Adipocyte (in vitro differentiated cells): ENCODE data around the gene TBC1D4.

Experiments used
- DNase-seq: peaks from one replicate; pipeline ENCODE4 v3.0.0-alpha.2; 2015; ENCODE audit warnings: low read depth
- H3K27me3 ChIP-seq: replicated peaks from 2 replicates; pipeline ENCODE4 v1.7.0; 2013; ENCODE audit warnings: mild to moderate bottlenecking, low read length, moderate library complexity; ENCODE audit not compliant: control insufficient read depth, insufficient read depth
- H3K36me3 ChIP-seq: 2 replicates; pipeline ENCODE4 v1.7.0; 2013; ENCODE audit warnings: low read length, mild to moderate bottlenecking, moderate library complexity; ENCODE audit not compliant: control insufficient read depth, insufficient read depth, severe bottlenecking
- H3K4me1 ChIP-seq: 2 replicates; pipeline ENCODE4 v1.7.0; 2013; ENCODE audit warnings: mild to moderate bottlenecking, low read length, moderate library complexity; ENCODE audit not compliant: control insufficient read depth, insufficient read depth
- H3K4me3 ChIP-seq: 2 replicates; pipeline ENCODE4 v1.7.0; 2013; ENCODE audit warnings: mild to moderate bottlenecking, low read length, moderate library complexity
- H3K9ac ChIP-seq: 2 replicates; pipeline ENCODE4 v1.7.0; 2013; ENCODE audit warnings: mild to moderate bottlenecking, low read length, moderate library complexity
- H3K9me3 ChIP-seq: 2 replicates; pipeline ENCODE4 v1.7.0; 2013; ENCODE audit warnings: mild to moderate bottlenecking, low read length, moderate library complexity; ENCODE audit not compliant: control insufficient read depth

TBC1D4 gene

GRCh38 chr13:75326173-75327134 lies 155.5 kb downstream of the TBC1D4 start:
- H3K27me3 ChIP-seq, result no peaks in the 10 kb centered on the region
- no peaks in the 10 kb centered on the region for H3K9me3 ChIP-seq
- peak overlapping the region; percentile 57 for H3K4me3 ChIP-seq
- H3K4me1 ChIP-seq, result peaks cover 26% of the 10 kb centered on the region
- H3K9ac ChIP-seq, result no peak overlapping the region
- peaks cover 11% of the 10 kb centered on the region for H3K36me3 ChIP-seq
- no peak for DNase-seq

GRCh38 chr13:75325711-75326110 lies 156.3 kb downstream of the TBC1D4 start:
- Histone ChIP-seq H3K4me1 (peaks cover 22% of the 10 kb centered on the region), H3K9ac (no peak overlapping the region), H3K27me3 (no peaks in the 10 kb centered on the region), H3K9me3 (no peaks in the 10 kb centered on the region), H3K4me3 (no peak overlapping the region), H3K36me3 (peaks cover 14% of the 10 kb centered on the region)
- no peak for DNase-seq

- H3K27me3 ChIP-seq, result no peaks in the 10 kb centered on the region
Measured at GRCh38 chr13:75324413-75324940, 157.5 kb downstream of the TBC1D4 start.

GRCh38 chr13:75321084-75321483 lies 160.9 kb downstream of the TBC1D4 start:
- Histone ChIP-seq H3K36me3 (peaks cover 20% of the 10 kb centered on the region), H3K9me3 (no peaks in the 10 kb centered on the region), H3K9ac (no peak overlapping the region), H3K4me3 (no peak overlapping the region), H3K27me3 (no peaks in the 10 kb centered on the region), H3K4me1 (peaks cover 8% of the 10 kb centered on the region)
- no peak for DNase-seq

More at GRCh38 chr13:75324413-75324940, 157.5 kb downstream of the TBC1D4 start:
- Histone ChIP-seq H3K36me3 (peaks cover 17% of the 10 kb centered on the region), H3K4me3 (no peak overlapping the region), H3K9ac (no peak overlapping the region), H3K9me3 (no peaks in the 10 kb centered on the region), H3K4me1 (peaks cover 14% of the 10 kb centered on the region)
- no peak for DNase-seq

GRCh38 chr13:75319254-75319653 lies 162.7 kb downstream of the TBC1D4 start:
- Histone ChIP-seq H3K36me3 (peaks cover 11% of the 10 kb centered on the region), H3K4me1 (peaks cover 11% of the 10 kb centered on the region), H3K27me3 (no peaks in the 10 kb centered on the region), H3K4me3 (no peak overlapping the region), H3K9me3 (no peaks in the 10 kb centered on the region), H3K9ac (no peak overlapping the region)
- no peak for DNase-seq

- no peak overlapping the region for H3K9ac ChIP-seq
- H3K4me1 ChIP-seq, result peaks cover 11% of the 10 kb centered on the region
- DNase-seq, result no peak
- no peaks in the 10 kb centered on the region for H3K9me3 ChIP-seq
- H3K27me3 ChIP-seq, result no peaks in the 10 kb centered on the region
- no peak overlapping the region for H3K4me3 ChIP-seq
- H3K36me3 ChIP-seq, result peaks cover 11% of the 10 kb centered on the region
Measured at GRCh38 chr13:75318138-75318833, 163.7 kb downstream of the TBC1D4 start.

- no peak overlapping the region for H3K4me3 ChIP-seq
- H3K9ac ChIP-seq, result no peak overlapping the region
- DNase-seq, result peak; percentile 55
- no peaks in the 10 kb centered on the region for H3K9me3 ChIP-seq
- no peaks in the 10 kb centered on the region for H3K27me3 ChIP-seq
- H3K4me1 ChIP-seq, result peaks cover 11% of the 10 kb centered on the region
- peaks cover 23% of the 10 kb centered on the region for H3K36me3 ChIP-seq
Measured at GRCh38 chr13:75316427-75316826, 165.5 kb downstream of the TBC1D4 start.

GRCh38 chr13:75312884-75313520 lies 169.0 kb downstream of the TBC1D4 start:
- no peak for DNase-seq
- Histone ChIP-seq H3K27me3 (no peaks in the 10 kb centered on the region), H3K9me3 (no peaks in the 10 kb centered on the region), H3K4me3 (no peak overlapping the region), H3K9ac (no peak overlapping the region), H3K36me3 (peaks cover 30% of the 10 kb centered on the region), H3K4me1 (peaks cover 11% of the 10 kb centered on the region)

- no peak overlapping the region for H3K9ac ChIP-seq
- H3K9me3 ChIP-seq, result no peaks in the 10 kb centered on the region
- peaks cover 9% of the 10 kb centered on the region for H3K4me1 ChIP-seq
- peaks cover 35% of the 10 kb centered on the region for H3K36me3 ChIP-seq
- H3K4me3 ChIP-seq, result no peak overlapping the region
- no peaks in the 10 kb centered on the region for H3K27me3 ChIP-seq
- DNase-seq, result no peak
Measured at GRCh38 chr13:75309981-75310580, 171.9 kb downstream of the TBC1D4 start.

- Histone ChIP-seq H3K9ac (no peak overlapping the region), H3K27me3 (no peaks in the 10 kb centered on the region), H3K9me3 (no peaks in the 10 kb centered on the region), H3K4me3 (no peak overlapping the region), H3K4me1 (peaks cover 16% of the 10 kb centered on the region), H3K36me3 (peaks cover 46% of the 10 kb centered on the region)
- no peak for DNase-seq
Measured at GRCh38 chr13:75308222-75308621, 173.7 kb downstream of the TBC1D4 start.
